ENCODE data around the gene MRPL58.

The MRPL58 gene

DNA sequence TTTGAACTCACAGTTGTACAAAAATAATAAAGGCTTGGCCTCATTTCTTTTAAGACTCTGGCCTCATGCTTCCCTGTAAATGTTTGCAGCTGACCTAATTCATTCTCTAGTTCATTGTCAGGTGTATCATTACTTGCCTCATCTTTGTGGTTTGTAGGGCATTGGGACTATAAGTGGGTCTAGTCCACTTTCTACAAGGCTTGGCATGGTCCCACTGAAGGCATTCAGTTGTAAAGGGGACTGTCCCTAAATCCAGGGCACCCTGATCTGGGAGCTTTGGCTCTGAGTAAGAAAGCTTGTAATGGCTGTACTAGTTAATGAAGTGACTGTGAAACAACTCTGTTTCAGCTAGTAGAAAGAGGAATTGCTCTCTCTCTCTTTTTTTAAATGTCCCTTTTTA, 37.2 kb downstream of the MRPL58 start:
- peaks cover 13% of the 10 kb centered on the region for H3K4me1 ChIP-seq (ENCODE audit: insufficient read depth, poor library complexity, severe bottlenecking)
- no peaks in the 10 kb centered on the region for H3K9me3 ChIP-seq (ENCODE audit: severe bottlenecking)
- H3K27ac ChIP-seq (ENCODE audit: poor library complexity, severe bottlenecking) = no peak overlapping the region
- H3K4me3 ChIP-seq (ENCODE audit: severe bottlenecking) = no peak overlapping the region
- ATAC-seq (ENCODE audit: low read depth) = no peak
- peaks cover 55% of the 10 kb centered on the region for H3K36me3 ChIP-seq (ENCODE audit: low read depth)
- H3K27me3 ChIP-seq (ENCODE audit: insufficient read depth, poor library complexity, severe bottlenecking) = no peaks in the 10 kb centered on the region
- no peak for DNase-seq (ENCODE audit: low spot score)
- TF ChIP-seq, protein P1, sequence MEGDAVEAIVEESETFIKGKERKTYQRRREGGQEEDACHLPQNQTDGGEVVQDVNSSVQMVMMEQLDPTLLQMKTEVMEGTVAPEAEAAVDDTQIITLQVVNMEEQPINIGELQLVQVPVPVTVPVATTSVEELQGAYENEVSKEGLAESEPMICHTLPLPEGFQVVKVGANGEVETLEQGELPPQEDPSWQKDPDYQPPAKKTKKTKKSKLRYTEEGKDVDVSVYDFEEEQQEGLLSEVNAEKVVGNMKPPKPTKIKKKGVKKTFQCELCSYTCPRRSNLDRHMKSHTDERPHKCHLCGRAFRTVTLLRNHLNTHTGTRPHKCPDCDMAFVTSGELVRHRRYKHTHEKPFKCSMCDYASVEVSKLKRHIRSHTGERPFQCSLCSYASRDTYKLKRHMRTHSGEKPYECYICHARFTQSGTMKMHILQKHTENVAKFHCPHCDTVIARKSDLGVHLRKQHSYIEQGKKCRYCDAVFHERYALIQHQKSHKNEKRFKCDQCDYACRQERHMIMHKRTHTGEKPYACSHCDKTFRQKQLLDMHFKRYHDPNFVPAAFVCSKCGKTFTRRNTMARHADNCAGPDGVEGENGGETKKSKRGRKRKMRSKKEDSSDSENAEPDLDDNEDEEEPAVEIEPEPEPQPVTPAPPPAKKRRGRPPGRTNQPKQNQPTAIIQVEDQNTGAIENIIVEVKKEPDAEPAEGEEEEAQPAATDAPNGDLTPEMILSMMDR (IDR thresholded peaks at IDR 0.05; ENCODE audit: poor library complexity, severe bottlenecking) = no peak

DNA sequence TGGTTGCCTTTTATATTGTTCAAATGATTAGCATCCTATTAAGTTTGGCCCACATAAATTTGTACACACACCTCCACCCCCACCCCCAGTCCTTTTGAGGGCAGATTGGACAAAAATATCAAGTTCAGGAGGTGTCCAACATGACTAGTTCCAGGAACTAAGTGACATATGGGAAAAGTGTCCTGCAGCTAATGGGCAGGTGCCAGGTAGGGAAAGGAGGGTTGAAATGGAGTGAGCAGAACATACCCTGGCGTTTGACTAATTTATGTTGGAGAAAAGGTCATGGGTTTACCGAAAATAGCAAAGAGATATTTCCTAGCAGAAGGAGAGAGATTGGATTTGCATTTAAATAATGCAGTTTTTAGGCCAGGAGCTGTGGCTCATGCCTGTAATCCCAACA, 39.5 kb downstream of the MRPL58 start:
- Histone ChIP-seq H3K9me3 (ENCODE audit: severe bottlenecking) (no peaks in the 10 kb centered on the region), H3K4me3 (ENCODE audit: severe bottlenecking) (no peak overlapping the region), H3K27me3 (ENCODE audit: insufficient read depth, poor library complexity, severe bottlenecking) (no peaks in the 10 kb centered on the region), H3K36me3 (ENCODE audit: low read depth) (peaks cover 66% of the 10 kb centered on the region), H3K4me1 (ENCODE audit: insufficient read depth, poor library complexity, severe bottlenecking) (peaks cover 8% of the 10 kb centered on the region), H3K27ac (ENCODE audit: poor library complexity, severe bottlenecking) (no peak overlapping the region)
- DNase-seq (ENCODE audit: low spot score) (no peak), ATAC-seq (ENCODE audit: low read depth) (no peak)
- TF ChIP-seq, protein P1 (IDR thresholded peaks at IDR 0.05; ENCODE audit: poor library complexity, severe bottlenecking) = no peak

DNA sequence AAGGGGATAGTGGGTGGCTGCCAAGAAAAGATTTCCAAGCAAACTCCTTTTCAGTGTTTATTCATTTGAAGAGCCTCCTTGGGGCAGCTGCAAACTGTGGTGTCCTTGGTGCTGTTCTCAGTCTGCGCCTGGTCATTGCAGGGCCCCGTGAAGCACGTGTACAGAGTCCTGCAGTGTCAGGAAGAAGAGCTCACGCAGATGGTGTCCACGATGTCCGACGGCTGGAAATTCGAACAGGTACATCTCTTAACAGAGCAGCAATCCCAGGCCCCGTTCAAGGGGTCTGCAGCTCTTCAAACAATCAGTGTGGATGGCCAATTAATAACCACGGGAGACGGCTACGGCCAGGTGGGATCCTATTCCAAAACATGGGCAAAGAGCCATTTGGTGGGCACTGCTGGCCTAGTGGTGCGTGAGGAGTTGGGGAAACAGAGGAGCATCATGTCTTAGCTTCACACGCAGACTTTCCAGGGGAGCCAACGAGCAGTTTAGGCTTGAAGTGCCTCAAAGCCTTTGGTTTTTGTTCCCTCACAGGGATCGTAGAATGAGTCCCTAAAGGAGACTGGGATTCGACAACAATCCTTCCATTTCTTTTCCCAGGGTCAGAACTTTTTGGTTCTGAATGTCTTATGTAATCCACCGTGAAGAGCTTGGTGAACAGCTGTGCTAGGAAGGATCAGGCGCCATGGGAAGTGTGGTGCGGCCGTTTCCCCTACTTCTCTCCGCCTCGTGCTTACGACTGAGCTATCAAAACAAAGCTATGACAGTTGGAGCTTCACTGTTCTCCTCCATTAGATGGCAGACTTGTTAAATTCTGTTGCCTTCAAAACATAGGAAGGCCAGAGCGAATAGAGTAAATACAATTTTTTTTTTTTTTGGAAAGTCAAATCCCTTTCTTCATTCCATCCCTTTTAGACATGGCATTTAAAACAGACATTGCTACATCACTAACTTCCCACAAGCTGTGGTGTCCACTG, 47.2 kb downstream of the MRPL58 start:
- no peak for DNase-seq (ENCODE audit: low spot score)
- no peaks in the 10 kb centered on the region for H3K27me3 ChIP-seq (ENCODE audit: insufficient read depth, poor library complexity, severe bottlenecking)
- H3K36me3 ChIP-seq (ENCODE audit: low read depth) = peaks cover 74% of the 10 kb centered on the region
- H3K4me1 ChIP-seq (ENCODE audit: insufficient read depth, poor library complexity, severe bottlenecking) = no peaks in the 10 kb centered on the region
- peak; percentile 46; the same call in 1 of the 3 replicates for ATAC-seq (ENCODE audit: low read depth)
- no peaks in the 10 kb centered on the region for H3K9me3 ChIP-seq (ENCODE audit: severe bottlenecking)
- H3K27ac ChIP-seq (ENCODE audit: poor library complexity, severe bottlenecking) = no peak overlapping the region
- H3K4me3 ChIP-seq (ENCODE audit: severe bottlenecking) = no peak overlapping the region
- TF ChIP-seq, protein P1 (IDR thresholded peaks at IDR 0.05; ENCODE audit: poor library complexity, severe bottlenecking) = peak; percentile 44

DNA sequence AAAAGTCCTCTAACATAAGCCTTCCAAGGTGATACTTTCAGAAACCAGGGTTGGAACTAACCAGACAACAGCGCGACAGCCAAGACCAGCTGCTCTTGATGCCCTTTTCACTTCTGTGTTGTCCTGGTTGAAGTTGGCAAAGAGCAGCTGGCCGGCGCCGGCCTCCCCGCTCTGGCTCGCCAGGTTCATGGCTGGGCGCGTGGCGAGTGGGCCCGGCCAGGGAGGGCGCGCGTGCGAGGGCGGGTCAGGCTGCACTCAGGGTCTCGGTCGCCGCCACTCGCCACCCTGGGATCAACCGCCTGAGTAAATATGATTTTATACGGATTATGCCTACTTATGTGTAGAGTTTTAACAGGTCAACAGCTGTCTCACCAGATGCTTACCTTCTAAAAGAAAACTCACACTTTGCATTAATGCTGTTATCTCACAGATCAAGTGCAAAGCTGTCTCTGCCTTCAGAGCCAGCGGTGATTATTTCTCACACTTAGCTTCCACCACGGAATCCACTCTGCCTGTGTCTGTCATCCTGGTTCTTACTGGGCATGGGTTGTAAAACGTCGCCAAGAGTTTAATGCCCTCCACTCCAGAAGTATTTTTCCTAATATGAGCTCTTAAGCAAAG, 48.1 kb downstream of the MRPL58 start:
- no peak for ATAC-seq (ENCODE audit: low read depth)
- Histone ChIP-seq H3K4me1 (ENCODE audit: insufficient read depth, poor library complexity, severe bottlenecking) (no peaks in the 10 kb centered on the region), H3K27me3 (ENCODE audit: insufficient read depth, poor library complexity, severe bottlenecking) (no peaks in the 10 kb centered on the region), H3K4me3 (ENCODE audit: severe bottlenecking) (no peak overlapping the region), H3K27ac (ENCODE audit: poor library complexity, severe bottlenecking) (no peak overlapping the region), H3K9me3 (ENCODE audit: severe bottlenecking) (no peaks in the 10 kb centered on the region), H3K36me3 (ENCODE audit: low read depth) (peaks cover 65% of the 10 kb centered on the region)
- no peak for DNase-seq (ENCODE audit: low spot score)
- TF ChIP-seq, protein P1 (IDR thresholded peaks at IDR 0.05; ENCODE audit: poor library complexity, severe bottlenecking) = no peak
